D721Med (cell line): ENCODE results near the gene GRAP2.

Source experiments
- DNase-seq: peaks from one replicate; pipeline ENCODE4 v3.0.0; 2011; ENCODE audit warnings: low spot score; ENCODE audit not compliant: insufficient read length
- FAIRE-seq: peaks from 2 replicates; lab custom pipeline; 2011; peaks lifted over from hg19 to GRCh38; lab: Jason Lieb, UNC
- CTCF ChIP-seq: IDR thresholded peaks from 2 replicates; pipeline ENCODE4 v1.5.1; 2012; ENCODE audit warnings: mild to moderate bottlenecking, control low read depth; ENCODE audit not compliant: insufficient read depth; ENCODE audit errors: missing control alignments

GRAP2 gene

GRCh38 chr22:39983346-39983745 lies 82.5 kb downstream of the GRAP2 start:
- DNase-seq (no peak), FAIRE-seq (no peak)
- TF ChIP-seq CTCF: no peak

- TF ChIP-seq CTCF: no peak
- no peak for FAIRE-seq
- DNase-seq: no peak
Observed at GRCh38 chr22:39984006-39984405, 83.1 kb downstream of the GRAP2 start.

GRCh38 chr22:39984746-39985145 lies 83.9 kb downstream of the GRAP2 start:
- FAIRE-seq (no peak), DNase-seq (no peak)
- no peak for TF ChIP-seq CTCF

- no peak for FAIRE-seq
- no peak for TF ChIP-seq CTCF
- DNase-seq: no peak
Observed at GRCh38 chr22:39985383-39986035, 84.6 kb downstream of the GRAP2 start.

GRCh38 chr22:39988386-39989114 lies 87.7 kb downstream of the GRAP2 start:
- FAIRE-seq (no peak), DNase-seq (no peak)
- no peak for TF ChIP-seq CTCF

GRCh38 chr22:39989633-39990032 lies 88.7 kb downstream of the GRAP2 start:
- DNase-seq: no peak
- no peak for FAIRE-seq
- TF ChIP-seq CTCF: no peak

GRCh38 chr22:39990686-39991085 lies 89.8 kb downstream of the GRAP2 start:
- no peak for FAIRE-seq
- TF ChIP-seq CTCF: no peak
- DNase-seq: no peak
